Mucosa of descending colon (tissue), 3 donors: ENCODE results near the gene HTRA3. TPM values are rescaled to one million over a fixed set of nuclear protein-coding genes. Genes with fewer than 3 reads are reported as not detected.
"Not testable (repeated sequence)": the region's sequence is repeated elsewhere in the genome, so short reads cannot be mapped to it uniquely, and the experiment has no call there.

ENCODE experiments used
- ATAC-seq: fragments of 200-7000 bp; cut with Tn5 transposase; one replicate; pipeline ENCODE4 v1.9.1; 2020; ENCODE audit warnings: mild to moderate bottlenecking, moderate library complexity
- DNase-seq, 3 donors: peaks; one replicate each; pipeline ENCODE4 v3.0.0-alpha.2; 2020
- H3K36me3 ChIP-seq: fragments of 200-600 bp; one replicate; pipeline ENCODE4 v1.8.0; 2021; ENCODE audit warnings: low read depth, mild to moderate bottlenecking
- H3K4me1 ChIP-seq: fragments of 200-600 bp; one replicate; pipeline ENCODE4 v1.8.0; 2021; ENCODE audit warnings: low read depth, mild to moderate bottlenecking
- H3K4me3 ChIP-seq: fragments of 200-600 bp; one replicate; pipeline ENCODE4 v1.8.0; 2021; ENCODE audit warnings: mild to moderate bottlenecking
- H3K9me3 ChIP-seq: fragments of 200-600 bp; one replicate; pipeline ENCODE4 v1.8.0; 2021; ENCODE audit warnings: mild to moderate bottlenecking
- CTCF ChIP-seq: fragments of 200-600 bp; IDR thresholded peaks from one replicate; pipeline ENCODE4 v1.8.0; 2022; ENCODE audit warnings: antibody characterized with exemption, mild to moderate bottlenecking
- intact Hi-C, 2 donors: fragments of 100-400 bp; cut with DNase I in 1 of 2; cut with micrococcal nuclease in 1 of 2; formaldehyde crosslinking; loops; one replicate each; pipeline versions ENCODE4 v1.11.0 to v1.11.1; 2022; cut with DNase I, micrococcal nuclease
- total RNA-seq, 3 donors: library from RNA; stranded (reverse); fragmentation: NEBNext Ultra II Directional in 2 of 3; extraction: Animal tissue kit (Norgen Biotek cat#: 25700) in 2 of 3; gene quantifications; one replicate each; pipeline versions ENCODE4 v1.2.1 to v1.2.4, GENCODE V29; 2021 to 2023
- donor health status: DM: no; HTN: no; CAD: no; lungs with moderate emphysema.
- donor health status: DM: no; HTN: no; CAD: no.
- donor health status: DM: no; HTN: yes; CAD: no.

Gene HTRA3
- total RNA-seq, 3 donors from 2014 or later: 2.5 to 18.5 (median 4.2) TPM

- H3K4me1 ChIP-seq: no peaks in the 10 kb centered on the region
- no peak overlapping the region for H3K4me3 ChIP-seq
- no peaks in the 10 kb centered on the region for H3K36me3 ChIP-seq
- TF ChIP-seq CTCF: no peak
- no peaks in the 10 kb centered on the region for H3K9me3 ChIP-seq
- DNase-seq (no peak), ATAC-seq (no peak)
- intact Hi-C loops: no loop called here
Observed at GRCh38 chr4:8345053-8345945, 75.7 kb downstream of the HTRA3 start.

- no peaks in the 10 kb centered on the region for H3K4me1 ChIP-seq
- no peak for DNase-seq
- no peak for ATAC-seq
- no peak overlapping the region for H3K4me3 ChIP-seq
- no peaks in the 10 kb centered on the region for H3K9me3 ChIP-seq
- H3K36me3 ChIP-seq: no peaks in the 10 kb centered on the region
- intact Hi-C loops: no loop called here
- no peak for TF ChIP-seq CTCF
Observed at GRCh38 chr4:8345946-8346814, 76.6 kb downstream of the HTRA3 start.

- intact Hi-C loops: no loop called here
- Histone ChIP-seq H3K4me1 (no peaks in the 10 kb centered on the region), H3K36me3 (no peaks in the 10 kb centered on the region), H3K9me3 (no peaks in the 10 kb centered on the region), H3K4me3 (no peak overlapping the region)
- DNase-seq (no peak), ATAC-seq (no peak)
- no peak for TF ChIP-seq CTCF
Observed at GRCh38 chr4:8346838-8347605, 77.5 kb downstream of the HTRA3 start.

GRCh38 chr4:8347660-8348059 is 78.1 kb downstream of the HTRA3 start:
- H3K36me3 ChIP-seq: no peaks in the 10 kb centered on the region
- no peaks in the 10 kb centered on the region for H3K9me3 ChIP-seq
- intact Hi-C loops: no loop called here
- TF ChIP-seq CTCF: no peak
- ATAC-seq (no peak), DNase-seq (no peak)
- H3K4me1 ChIP-seq: no peaks in the 10 kb centered on the region
- H3K4me3 ChIP-seq: no peak overlapping the region

- H3K4me1 ChIP-seq: no peaks in the 10 kb centered on the region
- H3K9me3 ChIP-seq: no peaks in the 10 kb centered on the region
- no peaks in the 10 kb centered on the region for H3K36me3 ChIP-seq
- ATAC-seq: no peak
- no peak for TF ChIP-seq CTCF
- no peak for DNase-seq
- H3K4me3 ChIP-seq: no peak overlapping the region
- intact Hi-C loops: no loop called here
Observed at GRCh38 chr4:8348071-8348470, 78.5 kb downstream of the HTRA3 start.

- H3K4me1 ChIP-seq, H3K4me3 ChIP-seq, H3K9me3 ChIP-seq, ATAC-seq, H3K36me3 ChIP-seq, DNase-seq, intact Hi-C loops: not testable (repeated sequence)
Observed at GRCh38 chr4:8349236-8349635, 79.7 kb downstream of the HTRA3 start.
